ENCODE measurements around the gene CYLD.

Gene CYLD

DNA sequence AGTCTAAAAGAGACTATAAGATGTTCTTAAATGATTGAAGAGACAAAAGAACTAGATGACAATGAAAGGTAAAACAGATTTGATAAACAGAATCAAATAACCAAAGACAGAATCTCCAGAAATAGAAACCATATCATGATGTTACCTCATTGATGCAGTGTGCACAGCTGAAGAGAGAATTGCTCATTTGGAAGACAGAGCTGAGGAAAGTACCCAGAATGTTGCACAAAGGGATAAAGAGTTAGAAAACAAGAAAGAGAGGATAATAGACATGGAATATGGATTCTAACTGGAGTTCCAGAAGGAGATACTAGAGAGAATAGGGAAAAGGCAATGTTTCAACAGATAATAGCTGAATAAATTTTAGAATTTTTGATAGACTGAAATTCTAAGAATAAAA is 47.9 kb downstream of the CYLD start:
- DNase-seq, result no peak

DNA sequence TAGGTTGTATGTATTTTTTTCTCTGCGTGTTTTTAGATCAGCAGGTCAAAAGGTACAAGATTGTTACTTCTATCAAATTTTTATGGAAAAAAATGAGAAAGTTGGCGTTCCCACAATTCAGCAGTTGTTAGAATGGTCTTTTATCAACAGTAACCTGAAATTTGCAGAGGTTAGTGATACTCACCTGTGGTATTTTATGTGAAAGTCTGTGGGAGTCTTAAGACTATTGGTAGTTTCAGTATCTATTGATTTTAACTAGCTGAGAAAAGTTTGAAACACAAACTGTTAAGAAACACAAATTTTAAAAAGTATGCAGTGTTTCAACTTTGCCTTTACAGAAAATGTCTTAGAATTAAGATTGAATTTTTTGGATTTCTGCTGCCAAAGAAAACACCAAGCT is 49.6 kb downstream of the CYLD start:
- no peak for DNase-seq

GRCh38 chr16:50796829-50797228 is 54.9 kb downstream of the CYLD start:
- DNase-seq, result no peak

DNA sequence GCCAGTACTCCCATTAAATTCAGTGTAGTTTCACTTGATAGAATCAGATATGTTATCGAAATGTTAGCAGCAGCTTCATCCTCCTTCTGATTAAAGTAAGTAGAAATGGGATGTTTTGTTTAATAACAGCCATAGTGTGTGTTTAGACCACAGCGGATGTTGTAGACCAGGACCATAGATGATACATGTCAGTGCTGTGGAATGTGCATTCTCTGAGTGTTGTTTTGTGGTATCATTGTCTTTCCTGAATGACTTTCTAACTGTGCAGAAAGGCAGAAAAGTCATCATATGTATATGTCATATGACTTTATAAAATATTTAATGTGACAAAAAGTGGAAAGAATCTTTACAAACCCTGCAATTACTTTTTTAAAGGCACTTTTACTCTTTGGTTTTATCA is 55.6 kb downstream of the CYLD start:
- DNase-seq, result no peak

DNA sequence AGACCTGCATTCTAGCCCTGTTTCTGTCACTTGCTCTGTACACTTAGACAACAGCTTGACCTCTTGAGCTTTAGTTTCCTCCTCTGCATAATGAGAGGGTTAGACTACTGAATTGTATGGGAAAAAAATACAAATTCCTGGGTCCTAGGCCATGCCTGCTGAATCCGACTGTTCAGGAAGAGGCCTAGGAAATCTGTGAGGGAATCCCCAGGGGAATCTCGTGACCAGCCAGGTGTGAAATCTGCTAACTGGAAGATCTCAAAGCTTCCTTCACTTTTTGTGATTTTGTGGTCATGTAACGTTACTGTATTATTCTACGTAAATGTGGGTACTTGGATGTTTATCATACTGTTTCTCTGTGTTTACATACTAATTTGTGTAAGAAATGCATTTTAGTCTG is 58.2 kb downstream of the CYLD start:
- DNase-seq, result no peak

- DNase-seq, result no peak
Measured at GRCh38 chr16:50801036-50801435, 59.1 kb downstream of the CYLD start.

- DNase-seq, result no peak
Measured at GRCh38 chr16:50802000-50802399, 60.1 kb downstream of the CYLD start.

- no peak for DNase-seq
Measured at GRCh38 chr16:50802961-50803360, 61.1 kb downstream of the CYLD start.

- DNase-seq, result no peak
Measured at GRCh38 chr16:50804290-50804907, 62.5 kb downstream of the CYLD start.

DNA sequence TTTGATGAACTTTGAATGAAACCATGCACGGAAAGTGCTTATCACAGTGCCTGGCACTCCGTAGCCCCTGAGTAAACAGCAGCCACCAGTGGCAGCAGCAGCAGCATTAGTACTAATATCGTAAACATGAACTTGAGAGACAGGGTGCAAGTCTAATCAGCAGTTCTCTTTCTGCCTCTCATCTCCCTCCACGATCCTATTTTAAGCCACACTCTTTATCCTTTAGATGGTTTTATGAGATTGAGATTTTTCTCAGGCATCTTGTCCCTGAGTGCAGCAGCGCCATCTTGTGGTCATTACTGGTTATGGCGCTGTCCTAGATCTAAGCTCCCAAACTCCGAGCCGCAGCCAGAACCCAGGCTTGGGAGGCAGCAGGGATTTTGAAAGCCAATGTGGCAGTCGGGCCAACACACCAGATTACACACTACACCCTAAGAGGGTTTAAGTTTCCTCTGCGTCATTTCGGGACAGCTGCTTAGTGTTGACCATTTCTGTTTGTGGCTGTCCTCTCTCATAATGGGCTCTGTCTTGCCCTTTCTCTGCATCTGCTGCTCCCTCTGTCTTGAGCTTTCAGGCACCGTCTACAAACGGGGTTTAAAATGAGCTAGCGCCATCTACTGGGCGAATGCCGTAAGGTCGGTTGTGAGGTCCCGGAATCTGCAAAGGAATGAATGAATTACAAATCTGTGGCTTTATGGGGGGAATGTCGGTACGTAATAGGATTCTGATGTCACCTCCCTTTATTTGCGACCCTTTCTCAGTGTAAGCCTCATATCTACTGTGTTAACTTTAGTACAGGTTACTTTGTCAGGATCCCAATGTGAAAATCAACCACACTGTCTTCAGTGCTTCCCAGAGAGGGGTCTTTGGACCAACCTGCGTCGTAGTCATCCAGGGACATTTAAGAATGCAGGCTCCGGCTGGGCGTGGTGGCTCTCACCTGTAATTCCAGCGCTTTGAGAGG is 64.5 kb downstream of the CYLD start:
- DNase-seq, result peak; percentile 89 to 93

DNA sequence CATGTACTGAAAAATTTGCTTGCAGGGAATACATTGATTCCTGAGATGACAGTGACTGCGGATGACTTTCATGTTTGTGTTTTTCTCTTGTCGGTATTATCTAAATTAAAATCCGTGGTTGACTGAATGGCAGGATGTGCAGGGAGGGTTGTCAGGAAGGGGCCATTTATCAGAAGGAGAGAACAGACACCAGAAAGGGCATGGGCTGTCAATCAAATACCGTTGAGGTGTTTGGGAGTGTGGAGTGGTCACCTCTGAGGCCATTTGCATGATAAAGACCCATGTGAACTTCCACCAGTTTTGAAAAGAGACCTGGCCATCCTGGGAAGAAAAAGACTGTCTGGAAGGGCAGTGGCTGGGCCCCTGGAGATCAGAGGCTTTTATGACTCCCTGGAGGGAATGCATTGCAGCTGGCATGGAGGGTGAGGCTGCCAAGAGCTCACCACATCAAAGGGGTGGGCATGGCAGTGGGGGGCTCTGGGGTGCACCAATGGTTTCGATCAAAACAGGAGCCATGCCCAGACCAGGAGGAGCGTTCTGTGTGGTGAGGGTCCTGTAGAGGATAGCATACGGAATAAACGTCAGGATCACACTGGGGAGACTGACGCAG is 67.1 kb downstream of the CYLD start:
- DNase-seq, result no peak

DNA sequence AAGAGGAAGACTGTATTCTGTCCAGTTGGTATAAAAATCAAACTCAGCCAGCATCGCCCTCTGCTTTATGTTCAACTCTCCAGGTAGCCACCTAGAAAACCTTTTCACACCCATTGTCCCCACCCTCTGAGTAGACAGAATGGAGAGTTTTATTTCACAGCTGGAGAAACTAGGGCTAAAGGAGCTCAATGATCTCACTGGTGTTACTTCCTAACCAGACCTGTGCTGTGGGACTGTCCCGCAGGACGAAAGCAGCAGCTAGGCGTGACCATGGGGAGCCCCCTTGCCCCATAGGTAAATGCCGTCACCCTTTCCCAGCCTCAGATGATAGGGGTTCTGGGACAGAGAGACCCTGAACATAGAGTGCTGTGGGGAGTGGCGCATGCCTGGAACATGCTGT is 67.7 kb downstream of the CYLD start:
- no peak for DNase-seq

- DNase-seq, result no peak
Measured at GRCh38 chr16:50810241-50810965, 68.5 kb downstream of the CYLD start.

DNA sequence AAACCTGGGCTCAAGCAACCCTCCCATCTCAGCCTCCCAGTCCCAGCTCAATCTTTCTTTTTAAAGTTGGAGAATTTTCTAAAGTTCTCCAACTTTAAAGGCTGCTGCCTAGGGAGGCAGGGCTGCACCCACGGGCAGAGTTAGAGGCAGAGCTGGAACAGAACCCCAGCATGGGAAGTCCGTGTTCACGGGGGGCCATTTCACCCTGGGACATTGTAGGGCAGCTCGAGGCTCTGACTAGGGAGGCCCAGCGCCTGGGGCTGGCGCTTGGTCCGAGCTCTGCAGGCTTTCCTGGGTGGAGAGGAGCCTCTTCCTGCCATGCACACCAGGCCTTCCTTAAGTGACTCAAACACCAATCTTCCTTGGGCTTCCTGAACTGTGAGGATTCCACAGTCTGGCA is 70.2 kb downstream of the CYLD start:
- no peak for DNase-seq

GRCh38 chr16:50812876-50813466 is 71.1 kb downstream of the CYLD start:
- no peak for DNase-seq

GRCh38 chr16:50814052-50814451 is 72.2 kb downstream of the CYLD start:
- no peak for DNase-seq

DNA sequence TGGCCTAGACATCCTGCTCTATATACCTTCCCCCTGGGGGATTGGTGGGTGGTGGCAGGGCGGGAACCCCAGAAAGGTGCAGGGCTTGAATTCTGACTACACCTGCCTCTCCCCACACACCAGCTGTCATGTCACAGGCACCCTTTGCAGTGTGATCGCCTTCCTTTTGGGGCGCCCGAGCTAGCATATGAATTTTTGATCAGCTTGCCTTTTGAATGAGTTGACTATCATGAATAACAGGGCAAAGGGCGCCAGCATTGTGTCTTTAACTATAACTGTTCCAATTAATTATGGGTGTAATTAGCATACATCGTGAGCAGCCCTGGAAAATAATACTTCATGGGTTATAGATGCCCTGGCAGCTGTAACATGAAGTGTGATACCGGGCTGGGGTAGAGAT is 72.7 kb downstream of the CYLD start:
- DNase-seq, result no peak

DNA sequence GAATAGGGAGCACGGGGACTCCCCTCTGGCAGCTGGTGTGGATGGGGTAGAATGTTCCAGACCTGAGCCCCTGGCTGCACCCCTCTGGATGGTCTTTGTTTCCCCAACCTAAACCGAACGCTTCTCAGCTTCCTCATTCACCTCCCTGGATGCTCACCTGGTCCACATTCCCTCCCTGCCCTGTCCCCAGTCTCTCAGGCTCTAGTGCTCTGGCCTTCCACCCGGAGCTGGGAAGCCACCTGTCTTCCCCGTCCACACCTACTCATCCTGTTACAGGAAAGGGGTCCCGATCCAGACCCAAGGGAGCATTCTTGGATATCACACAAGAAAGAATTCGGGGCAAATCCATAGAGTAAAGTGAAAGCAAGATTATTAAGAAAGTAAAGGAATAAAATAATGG is 73.5 kb downstream of the CYLD start:
- no peak for DNase-seq

- no peak for DNase-seq
Measured at GRCh38 chr16:50816901-50817555, 75.1 kb downstream of the CYLD start.

DNA sequence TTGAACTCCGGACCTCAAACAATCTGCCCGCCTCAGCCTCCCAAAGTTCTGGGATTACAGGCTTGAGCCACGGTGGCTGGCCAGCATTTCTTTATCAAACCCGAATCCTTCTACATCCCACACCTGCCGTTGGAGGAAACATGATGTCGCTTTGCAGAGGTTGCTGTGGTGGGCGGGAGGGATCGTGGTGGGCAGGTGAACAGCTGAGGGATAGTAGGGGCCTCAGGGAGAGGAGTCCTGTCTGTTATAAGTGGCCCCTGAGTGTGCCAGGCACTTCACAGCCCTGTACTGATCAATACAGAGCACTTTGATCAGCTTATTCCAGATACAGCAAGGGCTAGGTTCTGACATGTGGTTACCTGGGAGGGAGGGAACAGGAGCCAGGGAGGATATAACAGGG is 76.5 kb downstream of the CYLD start:
- DNase-seq, result no peak

DNA sequence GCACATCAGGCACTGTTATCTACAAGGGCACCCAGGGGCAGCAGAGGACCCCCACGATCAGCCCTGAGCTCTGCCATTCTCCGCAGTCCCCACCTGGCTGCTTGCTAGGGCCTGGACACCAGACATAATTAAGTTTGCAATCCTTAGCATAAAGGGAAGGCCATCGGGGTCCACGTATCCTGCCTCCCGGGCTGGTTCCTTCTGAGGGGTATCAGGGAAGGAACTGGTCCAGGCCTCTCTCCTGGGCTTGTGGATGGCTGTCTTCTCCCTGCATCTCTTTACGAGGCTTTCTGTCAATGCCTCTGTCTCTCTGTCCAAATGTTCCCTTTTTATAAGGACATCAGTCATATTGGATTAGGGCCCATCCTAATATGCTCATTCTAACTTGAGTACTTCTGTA is 77.8 kb downstream of the CYLD start:
- no peak for DNase-seq

DNA sequence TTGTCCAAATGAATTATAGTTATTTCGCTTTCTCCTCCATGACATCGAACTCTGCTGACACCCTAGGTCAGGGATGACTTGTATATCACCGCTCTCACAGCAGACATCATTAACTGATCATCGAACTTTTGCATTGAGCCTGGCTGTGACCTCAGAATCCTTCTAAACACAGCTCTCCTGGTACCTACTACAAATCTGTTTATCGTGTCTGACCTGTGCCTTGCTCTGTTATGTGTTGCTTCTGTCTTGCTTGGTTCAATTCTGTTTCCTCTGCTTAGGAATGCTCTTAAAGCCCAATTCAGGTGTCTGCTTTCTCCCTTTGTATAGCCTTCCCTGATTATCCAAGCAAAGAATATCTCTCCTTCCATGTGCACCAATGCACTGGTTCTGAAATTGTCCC is 78.3 kb downstream of the CYLD start:
- no peak for DNase-seq

Data from Kasumi-1 (cell line).